HPDE6-E6E7 (cell line): Measurements from ENCODE around the gene ARL6IP1.

Experiments used
- DNase-seq: peaks from one replicate; pipeline ENCODE4 v3.0.0; 2011; ENCODE audit warnings: missing footprints; ENCODE audit errors: extremely low spot score

Gene ARL6IP1

DNA sequence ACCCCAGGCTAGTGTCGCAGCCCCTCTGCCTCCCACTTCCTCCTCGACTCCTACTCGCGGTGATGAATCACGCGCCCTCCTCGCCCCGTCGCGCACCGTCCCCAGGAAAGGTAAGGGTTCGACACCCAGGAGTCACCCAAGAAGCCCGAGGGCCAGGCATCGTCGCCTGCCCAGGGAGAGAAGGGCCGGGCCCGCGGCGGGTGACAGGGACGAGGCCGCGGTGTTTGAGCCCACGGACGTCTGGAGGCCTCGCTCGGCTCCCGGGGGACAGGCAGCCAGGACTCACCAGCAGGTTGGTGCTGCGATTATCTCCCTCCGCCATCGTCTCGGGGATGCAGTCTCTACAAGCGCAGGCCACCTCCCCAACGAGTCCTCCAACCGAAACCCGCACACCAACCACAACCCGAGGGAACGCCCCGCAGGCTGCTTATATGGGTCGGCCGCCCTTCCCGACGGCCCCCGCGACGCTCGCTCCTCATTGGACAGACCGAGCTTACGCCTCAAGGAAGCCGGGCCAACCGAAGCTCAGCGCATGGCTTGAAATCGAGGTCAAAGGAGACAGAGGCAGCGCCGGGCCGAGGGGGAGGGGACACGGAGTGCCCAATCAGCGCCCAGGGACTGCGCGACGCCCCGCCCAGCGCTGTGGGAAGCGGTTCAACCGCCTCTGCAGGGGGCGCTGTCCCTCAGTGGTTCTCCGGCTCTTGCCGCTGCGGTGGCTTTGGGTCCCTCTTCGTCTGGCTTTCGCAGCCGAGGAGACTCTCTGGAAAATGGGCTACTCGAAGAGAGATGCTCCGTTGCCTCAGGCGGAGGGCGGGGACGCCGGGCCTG, at the start of gene ARL6IP1:
Gene ARL6IP1 (minus strand): TSS at position 405 of the 828 bp plus-strand sequence. CDS start 83 bp downstream, at position 322.
- DNase-seq, result peak; percentile 95

DNA sequence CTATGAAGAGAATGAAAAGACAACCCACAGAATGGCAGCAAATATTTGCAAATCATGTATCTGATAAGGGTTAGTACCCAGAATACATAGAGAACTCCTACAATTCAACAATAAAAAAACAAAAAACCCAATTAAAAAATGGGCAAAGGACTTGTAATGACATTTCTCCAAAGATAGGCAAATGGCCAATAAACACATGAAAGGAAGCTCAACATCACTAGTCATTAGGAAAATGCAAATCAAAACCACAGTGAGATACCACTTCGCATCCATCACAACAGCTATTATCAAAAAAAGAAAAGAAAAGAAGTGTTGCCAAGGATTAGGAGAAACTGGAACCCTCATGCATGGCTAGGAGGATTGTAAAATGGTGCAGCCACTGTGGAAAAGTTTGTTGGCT, 45.1 kb upstream of the ARL6IP1 start:
- DNase-seq, result no peak

DNA sequence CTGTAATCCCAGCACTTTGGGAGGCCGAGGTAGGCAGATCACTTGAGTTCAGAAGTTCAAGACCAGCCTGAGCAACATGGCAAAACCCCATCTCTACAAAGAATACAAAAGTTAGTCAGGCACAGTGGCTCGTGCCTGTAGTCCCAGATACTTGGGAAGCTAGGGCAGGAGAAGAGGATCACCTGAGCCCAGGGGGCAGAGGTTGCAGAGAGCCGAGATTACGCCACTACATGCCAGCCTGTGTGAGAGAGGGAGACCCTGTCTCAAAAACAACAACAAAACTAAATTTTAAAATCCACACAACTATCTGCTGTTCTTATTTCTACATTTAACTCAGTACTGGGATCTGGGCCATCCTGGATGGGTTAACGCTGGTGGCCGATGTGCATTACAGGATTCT, 41.2 kb upstream of the ARL6IP1 start:
- DNase-seq, result no peak

DNA sequence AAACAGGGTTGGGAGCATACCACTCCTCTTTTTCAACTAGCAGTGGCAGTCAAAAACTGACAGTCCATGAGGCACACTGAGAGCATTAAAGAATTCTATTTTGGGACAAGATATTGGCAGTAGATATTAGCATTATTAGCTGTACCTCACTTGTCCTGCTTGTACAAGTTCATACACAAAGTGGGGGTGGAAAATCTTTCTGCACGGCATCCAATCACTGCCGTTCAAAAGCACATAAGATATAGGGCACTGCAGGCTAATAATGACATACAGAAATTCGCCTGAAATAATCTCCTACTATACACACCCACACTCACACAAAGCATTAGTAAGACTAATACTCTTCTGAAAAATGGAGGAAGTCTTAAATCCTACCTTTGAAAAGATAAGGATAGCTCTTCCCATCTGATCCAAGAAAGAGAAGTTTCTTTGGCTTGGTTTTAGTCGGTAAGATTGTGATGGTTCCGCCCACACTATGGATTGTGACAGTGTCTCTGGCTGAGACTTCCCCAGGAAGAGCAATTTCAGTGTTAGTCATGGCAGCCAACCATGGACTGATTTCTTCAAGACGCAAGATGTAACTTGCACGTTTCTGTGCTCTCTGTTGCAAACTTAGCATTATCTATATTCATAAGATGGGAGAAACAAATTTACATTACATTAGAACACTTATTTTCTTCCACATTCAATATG, 40.6 kb upstream of the ARL6IP1 start:
- no peak for DNase-seq

DNA sequence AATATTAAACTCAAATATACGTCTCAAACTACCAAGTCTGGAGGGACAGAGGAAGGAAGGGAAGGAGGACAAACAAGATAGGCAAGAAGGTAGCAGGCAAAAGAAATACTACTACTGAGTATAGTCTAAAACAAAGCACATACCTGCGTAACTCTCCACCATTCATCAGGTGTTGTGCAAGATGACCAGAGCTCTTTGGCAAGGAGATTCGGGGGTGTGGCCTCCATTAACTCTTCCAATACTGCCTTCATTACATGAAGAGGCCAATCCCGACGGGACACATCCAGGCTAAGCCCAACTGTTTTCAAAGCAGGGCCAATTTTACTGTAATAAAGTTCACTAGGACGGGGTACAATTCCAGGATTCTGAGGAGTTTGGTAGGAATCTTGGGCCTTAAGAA, 38.2 kb upstream of the ARL6IP1 start:
- no peak for DNase-seq

DNA sequence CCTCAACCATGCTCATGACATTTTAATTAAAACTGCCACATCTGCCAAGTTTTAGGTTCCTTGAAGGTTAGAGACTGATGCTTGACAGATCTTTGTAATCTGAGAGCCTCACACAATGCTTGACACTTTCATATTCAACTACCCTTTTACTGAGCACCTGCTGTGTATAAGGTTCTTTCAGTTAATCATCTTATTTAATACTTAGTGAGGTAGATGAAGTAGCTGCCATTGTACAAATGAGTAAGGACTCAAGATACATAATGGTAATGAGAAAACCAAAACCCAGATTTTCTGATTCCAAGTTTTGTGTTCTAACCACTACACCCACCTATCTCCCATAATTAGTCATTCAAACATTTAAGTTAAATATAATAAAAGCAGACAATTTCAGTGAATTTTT, 35.4 kb upstream of the ARL6IP1 start:
- DNase-seq, result no peak

DNA sequence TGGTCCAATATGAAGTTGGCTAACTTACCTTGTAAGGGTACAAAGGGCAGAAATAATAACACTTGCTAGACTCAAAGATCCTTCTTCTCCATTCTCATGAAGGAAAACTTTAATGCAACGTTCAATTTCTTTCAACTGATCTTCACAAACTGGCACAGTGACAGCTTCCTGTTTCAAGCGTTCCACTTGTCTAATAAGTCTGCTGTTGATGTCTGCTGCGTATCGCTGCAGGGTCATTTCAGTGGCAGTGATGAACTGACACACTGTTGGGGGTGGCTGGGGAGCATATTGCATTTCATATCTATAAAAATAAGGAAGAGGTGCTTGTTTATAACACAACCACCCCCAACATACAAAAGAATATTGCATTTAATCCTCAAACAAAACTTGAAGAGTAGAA, 33.5 kb upstream of the ARL6IP1 start:
- no peak for DNase-seq

DNA sequence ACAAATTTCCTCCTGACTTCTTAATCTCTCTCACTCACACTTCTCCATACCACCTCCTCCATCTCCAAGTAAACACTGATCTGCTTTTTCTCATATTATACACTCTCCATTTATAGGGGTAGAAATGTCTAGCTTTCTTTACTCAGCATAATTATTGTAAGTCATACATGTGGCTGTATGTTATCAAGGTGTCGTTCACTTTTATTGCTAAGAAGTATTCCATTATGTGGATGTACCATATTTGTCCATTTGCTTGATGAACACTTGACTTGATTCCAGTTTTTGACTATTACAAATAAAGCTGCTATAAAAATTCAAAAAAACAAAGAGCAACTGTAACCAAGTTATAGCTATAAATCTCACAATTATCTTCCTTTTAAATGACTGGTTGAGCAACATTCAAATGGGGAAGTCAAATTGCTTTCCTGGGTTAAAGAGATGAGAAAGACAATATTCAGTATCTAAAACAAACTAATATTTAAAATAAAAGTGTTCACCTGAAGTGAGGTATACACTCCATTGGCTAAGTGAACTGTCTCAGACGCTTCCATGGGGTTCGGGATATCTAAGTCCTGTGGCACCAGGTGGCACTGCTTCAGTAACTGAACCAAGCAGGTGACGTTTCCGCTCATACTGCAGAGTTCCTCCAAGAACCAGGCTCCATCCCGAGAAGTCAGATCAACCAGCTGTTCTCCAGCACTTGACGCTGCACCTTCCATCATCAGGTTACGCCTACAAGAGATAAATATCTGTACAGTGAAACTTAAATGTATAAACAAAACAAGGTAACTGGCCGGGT, 32.6 kb upstream of the ARL6IP1 start:
- DNase-seq, result no peak

GRCh38 chr16:18832613-18833012, 31.3 kb upstream of the ARL6IP1 start:
- no peak for DNase-seq

- DNase-seq, result no peak
Observed at GRCh38 chr16:18832006-18832405, 30.7 kb upstream of the ARL6IP1 start.

DNA sequence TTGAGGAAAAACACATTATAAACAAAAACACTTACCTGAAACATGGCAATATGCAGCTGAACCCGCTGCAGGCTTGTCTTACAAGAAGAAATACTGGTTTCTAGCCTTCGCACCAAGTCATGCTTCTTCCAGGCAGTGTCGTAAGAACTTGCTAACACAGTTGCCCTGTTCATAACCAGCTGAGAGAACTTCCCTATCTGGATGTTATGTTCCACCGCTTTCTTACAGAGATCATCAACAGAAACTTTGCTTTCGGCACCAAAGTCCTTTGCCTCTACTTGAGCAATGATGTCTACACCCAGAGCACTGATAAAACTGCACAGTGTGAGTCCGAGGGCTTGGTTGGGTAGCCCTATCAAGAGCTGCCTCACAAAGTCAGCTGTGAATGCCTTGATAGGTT, 27.9 kb upstream of the ARL6IP1 start:
- no peak for DNase-seq

DNA sequence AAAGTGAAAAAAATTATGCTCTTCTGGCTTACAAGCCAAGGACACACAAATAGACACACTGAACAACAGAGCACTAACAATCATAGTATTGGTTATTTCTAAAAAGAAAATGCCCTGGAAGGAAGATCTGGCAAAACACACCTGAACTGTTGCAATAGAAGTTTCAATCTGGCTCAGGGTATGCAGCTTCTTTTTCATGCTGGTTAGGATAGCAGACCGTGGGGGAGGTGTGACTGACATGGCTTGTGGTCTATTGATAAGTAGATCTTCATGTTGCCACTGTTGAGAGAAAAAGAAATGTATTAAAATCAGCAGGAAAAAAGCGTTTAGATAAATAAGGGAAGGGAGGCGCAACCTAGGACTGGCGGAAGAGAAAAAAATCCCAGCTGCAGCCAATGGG, 26.5 kb upstream of the ARL6IP1 start:
- DNase-seq, result no peak

DNA sequence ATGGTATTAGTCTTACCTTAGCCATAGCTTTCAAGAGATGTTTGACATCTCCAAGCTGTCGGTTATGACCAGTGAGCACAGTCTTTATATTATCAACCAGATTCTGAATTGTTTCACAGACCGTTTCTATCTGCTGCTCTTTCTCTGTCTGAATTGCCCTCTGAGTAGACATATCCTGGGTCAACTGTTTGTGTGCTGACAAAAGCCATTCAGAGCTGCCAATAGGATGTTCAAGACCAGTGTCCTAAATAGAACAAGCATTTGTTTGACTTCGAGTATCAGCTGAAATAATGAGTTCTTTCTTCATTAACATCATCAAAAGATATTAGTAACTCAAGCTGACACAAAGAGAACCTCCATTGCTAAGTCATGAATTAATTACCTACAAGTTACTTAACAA, 14.9 kb upstream of the ARL6IP1 start:
- DNase-seq, result no peak

GRCh38 chr16:18811925-18812324, 10.6 kb upstream of the ARL6IP1 start:
- no peak for DNase-seq

- DNase-seq, result no peak
Observed at GRCh38 chr16:18809165-18809564, 7.8 kb upstream of the ARL6IP1 start.

GRCh38 chr16:18805257-18805773, 4.0 kb upstream of the ARL6IP1 start:
- DNase-seq, result no peak

DNA sequence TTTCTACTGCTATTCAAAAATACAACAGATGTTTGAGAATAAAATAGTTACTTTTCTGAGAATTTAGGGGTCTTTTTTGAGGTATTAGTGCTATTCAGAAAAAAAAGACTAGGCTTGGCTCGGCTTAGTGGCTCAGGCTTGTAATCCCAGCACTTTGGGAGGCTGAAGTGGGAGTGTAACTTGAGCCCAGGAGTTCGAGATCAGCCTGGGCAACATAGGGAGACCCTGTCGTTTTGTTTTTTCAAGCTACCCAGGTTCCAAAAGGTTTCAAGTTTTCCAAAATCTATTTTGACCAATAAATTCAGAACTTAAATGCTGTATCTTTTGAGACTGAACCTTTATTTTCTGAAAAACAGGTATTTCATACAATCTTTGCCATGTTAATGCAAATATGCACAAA, 3.2 kb upstream of the ARL6IP1 start:
- DNase-seq, result no peak

DNA sequence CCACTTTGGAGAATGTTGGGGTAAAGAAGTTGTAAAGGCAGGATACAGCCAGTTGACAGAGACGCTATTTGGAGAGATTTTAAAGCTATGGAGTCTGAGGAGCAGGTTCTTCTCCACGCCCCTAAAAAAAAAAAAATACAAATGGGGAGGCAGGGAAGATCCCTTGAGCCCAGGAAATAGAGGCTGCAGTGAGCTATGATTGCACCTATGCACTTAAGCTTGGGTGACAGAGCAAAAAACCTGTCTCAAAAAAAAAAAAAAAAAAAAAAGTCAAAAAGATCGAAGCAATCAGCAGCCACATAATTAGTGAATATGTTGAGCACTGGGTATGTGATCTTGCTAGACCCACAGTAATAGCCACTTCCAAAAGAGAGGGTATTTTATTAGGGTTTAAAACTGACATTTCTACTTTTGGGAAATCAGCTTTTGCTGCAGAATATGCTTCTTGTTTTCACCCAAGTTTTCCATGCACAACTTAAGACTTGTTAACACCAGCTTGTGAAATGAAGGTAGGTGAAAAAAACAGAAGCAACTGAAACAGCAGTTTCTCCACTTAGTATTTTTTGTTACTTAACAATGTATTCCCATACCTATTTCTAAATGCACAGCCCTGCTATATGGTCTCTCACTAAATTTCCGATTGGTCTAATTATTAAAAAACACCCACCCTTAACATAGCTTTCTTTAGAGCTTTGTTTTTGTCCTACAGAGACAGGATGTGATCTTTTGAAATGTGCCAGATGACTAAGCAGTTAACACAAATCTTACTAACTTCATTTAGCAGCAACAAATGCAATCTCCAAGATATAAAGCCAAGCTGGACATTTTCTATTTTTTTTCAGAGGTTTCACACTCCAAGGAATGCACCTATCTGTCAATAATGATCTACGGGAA, 2.5 kb upstream of the ARL6IP1 start:
- DNase-seq, result no peak

GRCh38 chr16:18802767-18803343, 1.5 kb upstream of the ARL6IP1 start:
- no peak for DNase-seq

DNA sequence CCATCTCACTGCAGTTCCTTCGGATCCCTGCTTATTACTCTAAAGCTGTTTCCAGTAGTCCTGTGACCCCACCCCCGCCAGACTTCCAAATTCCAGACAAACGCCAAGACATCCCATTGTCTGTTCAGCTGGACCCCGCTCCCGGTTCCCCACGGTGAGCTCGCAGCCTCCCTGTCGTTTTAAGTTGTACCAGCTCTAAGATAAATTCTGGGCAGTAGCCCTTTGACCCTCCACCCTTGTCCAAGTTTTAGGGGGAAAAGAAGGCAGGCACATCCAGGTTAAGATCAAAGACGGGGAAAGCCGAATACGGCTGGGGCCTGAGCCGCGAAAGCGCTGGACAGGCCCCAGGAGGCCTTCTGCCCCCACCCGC, 589 bp downstream of the ARL6IP1 start:
- no peak for DNase-seq

DNA sequence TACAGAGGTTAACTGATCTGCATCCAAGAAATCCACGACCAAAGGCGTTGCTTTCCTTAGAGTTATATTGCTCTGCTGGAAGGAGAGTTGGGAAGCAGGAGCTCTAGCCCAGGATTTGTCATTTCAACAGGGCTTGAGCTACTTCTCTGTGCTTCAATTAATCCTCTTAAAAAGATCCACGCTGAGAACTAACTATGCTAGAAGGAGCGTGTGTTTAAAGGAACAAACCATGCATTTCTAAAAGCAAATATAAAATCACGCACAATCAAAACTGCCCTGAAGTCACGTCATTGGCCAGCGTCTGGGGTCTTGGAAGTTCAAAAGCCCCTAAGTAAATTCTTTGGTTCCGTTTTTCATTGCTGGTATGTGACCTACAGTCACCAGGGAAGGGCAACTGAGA, 1.1 kb downstream of the ARL6IP1 start:
- DNase-seq, result no peak
